H1 (cell line): ENCODE results near the gene EPHA4. TPM values are rescaled to one million over a fixed set of nuclear protein-coding genes. Genes with fewer than 3 reads are reported as not detected.

Experiments used
- CTCF ChIA-PET: fragments of 300-600 bp; sonication (Branson Sonifier 250); formaldehyde crosslinking; loops from one replicate; lab custom pipeline; 2021; ENCODE audit not compliant: partially characterized antibody; lab: Charles Lee
- POLR2A ChIA-PET: fragments of 300-600 bp; sonication (Branson Sonifier 250); formaldehyde crosslinking; loops from one replicate; lab custom pipeline; 2021; ENCODE audit warnings: inconsistent platforms; ENCODE audit not compliant: partially characterized antibody; lab: Charles Lee
- DNase-seq, 2 experiments: peaks; one replicate each; pipeline versions ENCODE4 v3.0.0 to v3.0.0-alpha.2; 2010 to 2022; ENCODE audit warnings: low spot score in 2 of 2, low read depth in 1 of 2, mixed read lengths in 1 of 2
- FAIRE-seq: peaks from 2 replicates; lab custom pipeline; 2011; peaks lifted over from hg19 to GRCh38; lab: Jason Lieb, UNC
- H2AFZ ChIP-seq: 2 replicates; pipeline ENCODE4 v1.8.1; 2012; ENCODE audit warnings: low read length, inconsistent platforms
- H2AK5ac ChIP-seq: 2 replicates; pipeline ENCODE4 v1.6.1; 2013; ENCODE audit warnings: low read depth, low read length
- H2BK120ac ChIP-seq: replicated peaks from 2 replicates; pipeline ENCODE3; 2013; ENCODE audit warnings: low read depth, low read length, inconsistent platforms
- H2BK12ac ChIP-seq: 2 replicates; pipeline ENCODE4 v1.6.1; 2013; ENCODE audit warnings: low read depth, low read length
- H2BK15ac ChIP-seq: 2 replicates; pipeline ENCODE4 v1.6.1; 2013; ENCODE audit warnings: low read length
- H2BK20ac ChIP-seq: 2 replicates; pipeline ENCODE4 v1.6.1; 2013; ENCODE audit warnings: low read length
- H2BK5ac ChIP-seq: 2 replicates; pipeline ENCODE4 v1.6.1; 2013; ENCODE audit warnings: low read depth, low read length
- H3K14ac ChIP-seq: 2 replicates; pipeline ENCODE4 v1.6.1; 2013; ENCODE audit warnings: inconsistent platforms; ENCODE audit not compliant: insufficient read length
- H3K18ac ChIP-seq: 2 replicates; pipeline ENCODE4 v1.6.1; 2013; ENCODE audit warnings: low read length; ENCODE audit errors: extremely low read depth
- H3K23ac ChIP-seq: 2 replicates; pipeline ENCODE4 v1.6.1; 2013; ENCODE audit warnings: inconsistent platforms; ENCODE audit not compliant: insufficient read length
- H3K23me2 ChIP-seq: 2 replicates; pipeline ENCODE4 v1.6.1; 2013; ENCODE audit warnings: low read depth, low read length
- H3K27ac ChIP-seq: 2 replicates; pipeline ENCODE4 v1.6.1; 2011; ENCODE audit warnings: low read depth, low read length, inconsistent platforms
- H3K27me3 ChIP-seq, 4 experiments: replicated peaks in 1 of 4; 1 replicate in 1 of 4; 2 replicates in 3 of 4; pipeline versions ENCODE4 v1.6.1 to v1.8.1; 2011 to 2013; ENCODE audit warnings: low read length in 3 of 4, mild to moderate bottlenecking in 3 of 4, inconsistent platforms in 2 of 4, mixed read lengths in 2 of 4, moderate library complexity in 1 of 4; ENCODE audit not compliant: control insufficient read depth in 3 of 4, insufficient read depth in 3 of 4; ENCODE audit errors: extremely low read depth in 1 of 4
- H3K36me3 ChIP-seq, 4 experiments: 2 replicates each; pipeline versions ENCODE4 v1.6.1 to v1.8.1; 2011 to 2013; ENCODE audit warnings: mild to moderate bottlenecking in 4 of 4, low read length in 3 of 4, moderate library complexity in 2 of 4, control low read depth in 1 of 4, inconsistent platforms in 1 of 4; ENCODE audit not compliant: insufficient read depth in 4 of 4, control insufficient read depth in 2 of 4
- H3K4ac ChIP-seq: replicated peaks from 2 replicates; pipeline ENCODE3; 2013; ENCODE audit warnings: low read length, low read depth, mixed read lengths, inconsistent platforms; ENCODE audit not compliant: insufficient read length
- H3K4me1 ChIP-seq, 4 experiments: replicated peaks in 1 of 4; 1 replicate in 1 of 4; 2 replicates in 3 of 4; pipeline versions ENCODE4 v1.6.1 to v1.8.1; 2011 to 2013; ENCODE audit warnings: low read length in 3 of 4, inconsistent platforms in 2 of 4, mixed read lengths in 1 of 4; ENCODE audit not compliant: insufficient read depth in 4 of 4, control insufficient read depth in 3 of 4
- H3K4me2 ChIP-seq, 2 experiments: 2 replicates each; pipeline versions ENCODE4 v1.6.1 to v1.8.1; 2011 to 2013; ENCODE audit warnings: low read depth in 2 of 2, low read length in 2 of 2, control low read depth in 1 of 2, inconsistent platforms in 1 of 2, mild to moderate bottlenecking in 1 of 2; ENCODE audit not compliant: insufficient read depth in 1 of 2
- H3K4me3 ChIP-seq, 4 experiments: fragments of 200-600, 300-600 bp in 1 of 4; sonication (generic), shearing (Covaris generic), sonication (Bioruptor Twin) in 1 of 4; 2 replicates each; pipeline versions ENCODE4 v1.5.1 to v1.8.1; 2011 to 2016; ENCODE audit warnings: low read length in 4 of 4, low read depth in 3 of 4, control low read depth in 2 of 4, inconsistent platforms in 2 of 4, mild to moderate bottlenecking in 2 of 4, mixed read lengths in 1 of 4, moderate library complexity in 1 of 4; ENCODE audit not compliant: insufficient read depth in 2 of 4; ENCODE audit errors: extremely low read depth in 1 of 4
- H3K56ac ChIP-seq: replicated peaks from 2 replicates; pipeline ENCODE3; 2013; ENCODE audit warnings: low read depth, mild to moderate bottlenecking, mixed read lengths, low read length, inconsistent platforms; ENCODE audit not compliant: insufficient read length
- H3K79me1 ChIP-seq: 2 replicates; pipeline ENCODE4 v1.6.1; 2013; ENCODE audit warnings: low read depth, low read length, control low read depth
- H3K79me2 ChIP-seq, 2 experiments: 2 replicates each; pipeline versions ENCODE4 v1.6.1 to v1.8.1; 2012 to 2013; ENCODE audit warnings: low read length in 2 of 2, mild to moderate bottlenecking in 2 of 2, inconsistent platforms in 1 of 2; ENCODE audit not compliant: insufficient read depth in 2 of 2, control insufficient read depth in 1 of 2
- H3K9ac ChIP-seq, 4 experiments: replicated peaks in 1 of 4; 1 replicate in 1 of 4; 2 replicates in 3 of 4; pipeline versions ENCODE4 v1.6.1 to v1.8.1; 2011 to 2013; ENCODE audit warnings: low read depth in 3 of 4, low read length in 3 of 4, control low read depth in 2 of 4, mild to moderate bottlenecking in 2 of 4, moderate library complexity in 2 of 4, inconsistent platforms in 1 of 4; ENCODE audit errors: extremely low read depth in 1 of 4
- H3K9me3 ChIP-seq, 2 experiments: 2 replicates each; pipeline versions ENCODE4 v1.6.1 to v1.8.1; 2012 to 2013; ENCODE audit warnings: mild to moderate bottlenecking in 2 of 2, moderate library complexity in 2 of 2, control low read depth in 1 of 2, inconsistent platforms in 1 of 2, low read depth in 1 of 2, low read length in 1 of 2, mixed read lengths in 1 of 2; ENCODE audit not compliant: insufficient read depth in 2 of 2
- H4K20me1 ChIP-seq, 2 experiments: replicated peaks in 1 of 2; 2 replicates each; pipeline versions ENCODE3 to v1.8.1; 2011 to 2013; ENCODE audit warnings: inconsistent platforms in 2 of 2, low read length in 2 of 2, mild to moderate bottlenecking in 1 of 2; ENCODE audit not compliant: insufficient read depth in 2 of 2, control insufficient read depth in 1 of 2
- H4K5ac ChIP-seq: 2 replicates; pipeline ENCODE4 v1.6.1; 2013; ENCODE audit warnings: low read length, low read depth, mixed read lengths, inconsistent platforms; ENCODE audit not compliant: insufficient read length
- H4K8ac ChIP-seq: 2 replicates; pipeline ENCODE4 v1.8.0; 2013; ENCODE audit warnings: mild to moderate bottlenecking, moderate library complexity, low read length, inconsistent platforms; ENCODE audit not compliant: insufficient read depth; ENCODE audit errors: extremely low read depth
- H4K91ac ChIP-seq: replicated peaks from 2 replicates; pipeline ENCODE3; 2013; ENCODE audit warnings: low read length, mixed read lengths, inconsistent platforms; ENCODE audit not compliant: insufficient read length
- CTBP2 ChIP-seq: IDR thresholded peaks from 2 replicates; pipeline ENCODE4 v1.7.0; 2011; ENCODE audit warnings: borderline replicate concordance, mild to moderate bottlenecking, moderate library complexity, mixed read lengths, low read length; ENCODE audit not compliant: insufficient read depth, insufficient read length
- MAFK ChIP-seq: IDR thresholded peaks from 2 replicates; pipeline ENCODE4 v1.6.1; 2012; ENCODE audit warnings: low read depth, mild to moderate bottlenecking, improper control_type of control experiment, low read length
- NRF1 ChIP-seq: IDR thresholded peaks from 2 replicates; pipeline ENCODE4 v1.6.1; 2011; ENCODE audit warnings: mild to moderate bottlenecking, low read depth, low read length, improper control_type of control experiment
- POLR2A ChIP-seq, 2 experiments: IDR thresholded peaks; 1 replicate in 1 of 2; 2 replicates in 1 of 2; pipeline ENCODE4 v1.6.1; 2011; ENCODE audit warnings: low read depth in 2 of 2, low read length in 2 of 2, mild to moderate bottlenecking in 2 of 2; ENCODE audit errors: control extremely low read depth in 1 of 2
- SIN3A ChIP-seq, 2 experiments: IDR thresholded peaks in 1 of 2; conservative IDR thresholded peaks in 1 of 2; 2 replicates each; pipeline ENCODE4 v1.6.1; 2011 to 2012; ENCODE audit warnings: low read length in 2 of 2, improper control_type of control experiment in 1 of 2, low read depth in 1 of 2, mild to moderate bottlenecking in 1 of 2
- SRF ChIP-seq: IDR thresholded peaks from 2 replicates; pipeline ENCODE4 v1.6.1; 2011; ENCODE audit warnings: mild to moderate bottlenecking, low read depth, low read length, moderate library complexity
- WGBS, 2 experiments: shearing (Covaris generic) in 1 of 2; methylation state at CpG; one replicate each; pipeline versions ENCODE4 v1.1.6 to v1.1.7; 2013 to 2015; ENCODE audit warnings: low lambda C conversion rate in 2 of 2, mixed read lengths in 2 of 2, inconsistent platforms in 1 of 2, low coverage in 1 of 2, missing lambda C conversion rate in 1 of 2; ENCODE audit not compliant: insufficient replicate concordance in 2 of 2, insufficient coverage in 1 of 2, insufficient read length in 1 of 2; ENCODE audit errors: extremely low coverage in 1 of 2, missing lambda C conversion rate in 1 of 2; 5-methylcytosine and 5-hydroxymethylcytosine counted together
- polyA plus RNA-seq, 7 experiments: library from polyadenylated mRNA; depleted of rRNA in 3 of 7; stranded (reverse) in 5 of 7; unstranded in 2 of 7; fragments of >200 nt in 5 of 7; fragments of 200-250 nt in 2 of 7; gene quantifications; 1 replicate in 5 of 7; 2 replicates in 1 of 7; 4 replicates in 1 of 7; pipeline versions ENCODE4 v1.2.1 to v1.2.3, GENCODE V29; 2011 to 2013; ENCODE audit warnings: missing spikeins in 2 of 7, mixed read lengths in 2 of 7
- total RNA-seq: library from RNA; stranded (reverse); fragmentation: NEBNext Ultra II Directional; extraction: Animal tissue kit (Norgen Biotek cat#: 25700); gene quantifications from 2 replicates; pipeline ENCODE4 v1.2.1, GENCODE V29; 2021
- TF ChIP-seq, protein P1 (sequence below): IDR thresholded peaks from 2 replicates; pipeline ENCODE4 v1.6.1; 2011; ENCODE audit warnings: low read depth, mild to moderate bottlenecking, low read length; ENCODE audit not compliant: insufficient read depth

The EPHA4 gene
- total and polyA plus RNA-seq, 2 of the 8 experiments (the other 6 are each of a cell fraction or from before 2014, with no cell fraction given): 4.3 to 5.7 TPM

DNA sequence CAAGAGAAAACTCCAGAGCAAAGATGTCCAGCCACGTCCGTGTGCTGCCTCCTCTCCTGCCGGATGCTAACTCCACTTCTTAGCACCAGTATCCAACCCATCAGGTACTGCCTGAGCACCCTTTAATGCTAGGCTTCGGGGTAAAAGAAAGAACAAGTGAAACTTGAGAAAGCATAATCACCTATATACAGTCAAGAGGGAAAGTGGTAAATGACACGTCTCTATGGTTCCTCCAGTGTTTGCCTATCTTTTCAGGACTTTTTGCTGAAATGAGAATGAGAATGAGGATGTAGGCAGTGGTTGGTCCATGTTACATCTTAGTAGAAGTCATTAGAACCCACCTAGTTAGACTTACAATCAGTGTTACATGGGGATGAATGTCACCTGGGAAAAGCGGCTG lies 47.9 kb downstream of the EPHA4 start:
- no peak overlapping the region for H2AK5ac ChIP-seq
- H3K18ac ChIP-seq: no peak overlapping the region
- no peak for TF ChIP-seq MAFK
- no peak for TF ChIP-seq NRF1
- no peak for TF ChIP-seq POLR2A (IDR thresholded peaks at IDR 0.05; ENCODE audit: control extremely low read depth in 1 of 2, low read depth in 2 of 2, low read length in 2 of 2)
- TF ChIP-seq CTBP2: no peak
- TF ChIP-seq SRF: no peak
- TF ChIP-seq, protein P1, sequence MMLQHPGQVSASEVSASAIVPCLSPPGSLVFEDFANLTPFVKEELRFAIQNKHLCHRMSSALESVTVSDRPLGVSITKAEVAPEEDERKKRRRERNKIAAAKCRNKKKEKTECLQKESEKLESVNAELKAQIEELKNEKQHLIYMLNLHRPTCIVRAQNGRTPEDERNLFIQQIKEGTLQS: no peak
- TF ChIP-seq SIN3A (conservative IDR thresholded peaks at IDR 0.05 in 1 of 2, IDR thresholded peaks at IDR 0.05 in 1 of 2; ENCODE audit: low read depth in 1 of 2, low read length in 2 of 2): no peak
- H3K4ac ChIP-seq: no peak overlapping the region
- H3K56ac ChIP-seq: no peak overlapping the region
- H3K23me2 ChIP-seq: no peaks in the 10 kb centered on the region
- H3K36me3 ChIP-seq: no peaks in the 10 kb centered on the region
- no peak overlapping the region for H3K27ac ChIP-seq
- H4K20me1 ChIP-seq: no peaks in the 10 kb centered on the region
- no peaks in the 10 kb centered on the region for H3K9me3 ChIP-seq
- H2BK5ac ChIP-seq: no peak overlapping the region
- H2BK20ac ChIP-seq: no peak overlapping the region
- POLR2A ChIA-PET: no interaction called here
- no peak overlapping the region for H3K9ac ChIP-seq
- no peaks in the 10 kb centered on the region for H3K79me1 ChIP-seq
- H2BK15ac ChIP-seq: no peak overlapping the region
- H4K8ac ChIP-seq: no peak overlapping the region
- H3K14ac ChIP-seq: no peak overlapping the region
- H3K4me2 ChIP-seq: no peak overlapping the region
- H3K79me2 ChIP-seq: no peaks in the 10 kb centered on the region
- H3K4me1 ChIP-seq: peaks cover 0 to 5% (median 2%) of the 10 kb centered on the region in 4 experiments; a peak in 1 of 7 replicates
- H3K4me3 ChIP-seq: no peak overlapping the region
- H4K91ac ChIP-seq: no peak overlapping the region
- H2BK12ac ChIP-seq: no peak overlapping the region
- H2BK120ac ChIP-seq: no peak overlapping the region
- no peak overlapping the region for H3K23ac ChIP-seq
- 83% methylated on average over 6 of the region's 6 CpGs; no CpG with 5 or more reads in 1 of the 2 experiments for WGBS, 2 experiments
- H2AFZ ChIP-seq: no peak overlapping the region
- CTCF ChIA-PET: interaction anchor here (0.7 kb wide), 1 partner anchor 633 kb away, joined by 3 read pairs; no protein-coding TSS in a partner anchor
- no peak overlapping the region for H4K5ac ChIP-seq
- no peak for FAIRE-seq
- DNase-seq: no peak
- no peaks in the 10 kb centered on the region for H3K27me3 ChIP-seq
